OCI-LY1 (cell line): ENCODE measurements around the gene NR4A3.
A peak's percentile ranks its signal among the peaks of the same experiment; 100 is the strongest.

Source experiments
- H2AFZ ChIP-seq: fragments of 200-600 bp; sonication (generic), shearing (Covaris generic); 2 replicates; pipeline ENCODE4 v1.6.0; 2014; ENCODE audit warnings: antibody characterized with exemption, mild to moderate bottlenecking, low read length
- H3F3A ChIP-seq: fragments of 200-600 bp; sonication (generic), shearing (Covaris generic); 2 replicates; pipeline ENCODE4 v1.6.0; 2014; ENCODE audit warnings: mild to moderate bottlenecking, antibody characterized with exemption, low read length, moderate library complexity; ENCODE audit not compliant: insufficient read depth
- H3K27ac ChIP-seq: fragments of 200-600 bp; sonication (generic); 2 replicates; pipeline ENCODE4 v1.5.1; 2014; ENCODE audit warnings: low read length, mixed run types, mild to moderate bottlenecking, low read depth; ENCODE audit not compliant: poor library complexity, severe bottlenecking
- H3K27me3 ChIP-seq: fragments of 200-600 bp; sonication (generic); 2 replicates; pipeline ENCODE4 v1.6.0; 2014; ENCODE audit warnings: antibody characterized with exemption, mild to moderate bottlenecking, low read length, moderate library complexity; ENCODE audit not compliant: insufficient read depth
- H3K36me3 ChIP-seq: fragments of 200-600 bp; sonication (generic); 2 replicates; pipeline ENCODE4 v1.6.1; 2014; ENCODE audit warnings: mild to moderate bottlenecking, antibody characterized with exemption, low read length, moderate library complexity, mixed read lengths; ENCODE audit not compliant: insufficient read depth
- H3K4me1 ChIP-seq: fragments of 200-600 bp; sonication (generic); 2 replicates; pipeline ENCODE4 v1.5.1; 2014; ENCODE audit warnings: mild to moderate bottlenecking, low read length, moderate library complexity; ENCODE audit not compliant: insufficient read depth, severe bottlenecking
- H3K4me2 ChIP-seq: fragments of 200-600 bp; sonication (generic), shearing (Covaris generic); 2 replicates; pipeline ENCODE4 v1.6.1; 2014; ENCODE audit warnings: low read length
- H3K4me3 ChIP-seq: fragments of 200-600 bp; sonication (generic); 2 replicates; pipeline ENCODE4 v1.5.1; 2014; ENCODE audit warnings: low read length, low read depth, mild to moderate bottlenecking, mixed read lengths; ENCODE audit not compliant: poor library complexity, severe bottlenecking
- H3K79me2 ChIP-seq: fragments of 200-600 bp; shearing (Covaris generic); 2 replicates; pipeline ENCODE4 v1.6.1; 2016; ENCODE audit warnings: mixed run types, low read length, mixed read lengths; ENCODE audit not compliant: insufficient read depth
- H3K9ac ChIP-seq: fragments of 200-600 bp; sonication (generic), shearing (Covaris generic); 2 replicates; pipeline ENCODE4 v1.6.1; 2014; ENCODE audit warnings: mild to moderate bottlenecking, low read length, mixed read lengths
- H3K9me2 ChIP-seq: fragments of 200-600 bp; sonication (generic), shearing (Covaris generic); 2 replicates; pipeline ENCODE4 v1.6.1; 2014; ENCODE audit warnings: low read depth, mild to moderate bottlenecking, low read length, mixed read lengths
- H3K9me3 ChIP-seq: fragments of 200-600 bp; shearing (Covaris generic); 2 replicates; pipeline ENCODE4 v1.6.1; 2014; ENCODE audit warnings: low read length, mixed read lengths
- H4K20me1 ChIP-seq: fragments of 200-600 bp; sonication (generic), shearing (Covaris generic); 2 replicates; pipeline ENCODE4 v1.6.0; 2016; ENCODE audit warnings: mild to moderate bottlenecking, low read length; ENCODE audit not compliant: insufficient read depth
- EZH2 ChIP-seq: fragments of 200-600 bp; sonication (generic), shearing (Covaris generic); IDR thresholded peaks from 2 replicates; pipeline ENCODE4 v1.8.0; 2017; ENCODE audit warnings: borderline replicate concordance, mixed run types, mild to moderate bottlenecking, antibody characterized with exemption, low read length, moderate library complexity, mixed read lengths
- TF ChIP-seq, protein P1 (sequence below): fragments of 200-600 bp; sonication (generic), shearing (Covaris generic); IDR thresholded peaks from 2 replicates; pipeline ENCODE4 v1.5.1; 2017; ENCODE audit warnings: mild to moderate bottlenecking, antibody characterized with exemption, low read length, moderate library complexity, mixed read lengths

NR4A3 gene

DNA sequence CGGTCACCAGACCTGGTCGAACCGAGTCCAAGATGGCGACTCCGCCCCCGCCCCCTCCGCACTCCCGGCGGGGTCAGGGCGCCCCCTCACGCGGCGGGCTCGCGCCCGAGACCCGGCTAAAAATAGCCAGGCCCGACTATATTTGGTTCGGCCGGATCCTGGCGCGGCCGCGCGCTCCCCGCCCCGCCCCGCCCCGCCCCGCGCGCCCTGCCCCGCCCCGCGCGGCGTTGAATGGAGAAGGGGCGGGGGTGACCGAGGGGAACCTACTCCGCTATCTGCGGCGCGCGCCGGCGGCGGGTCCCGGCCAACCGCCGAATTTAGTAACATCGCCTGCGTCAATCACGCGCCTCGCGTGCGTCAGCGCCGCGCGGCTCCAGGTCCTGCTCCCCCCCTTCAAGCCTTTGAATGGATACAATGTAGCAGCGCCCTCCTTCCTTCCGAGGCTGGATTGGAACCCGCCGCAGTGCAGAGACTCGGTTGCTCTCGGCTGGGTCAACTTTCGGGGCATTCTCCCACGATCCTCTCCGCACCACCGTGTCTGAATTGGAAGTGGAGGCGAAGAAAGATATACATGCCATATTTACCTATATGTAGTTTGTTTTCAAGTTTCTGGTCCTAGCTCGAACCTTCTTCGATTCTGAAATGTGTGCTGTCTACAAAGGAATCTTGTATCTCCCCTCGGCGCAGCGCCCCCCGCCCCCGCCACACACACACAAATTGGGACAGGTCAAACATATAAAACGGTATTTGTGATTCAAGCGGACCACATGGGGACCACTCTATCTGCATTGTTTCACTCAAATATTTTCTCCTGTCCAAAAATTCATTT is 1.6 kb upstream of the NR4A3 start:
- Histone ChIP-seq H3K27ac (peak overlapping the region; percentile 42), H3K27me3 (no peaks in the 10 kb centered on the region)
- TF ChIP-seq EZH2, result no peak
- TF ChIP-seq, protein P1, sequence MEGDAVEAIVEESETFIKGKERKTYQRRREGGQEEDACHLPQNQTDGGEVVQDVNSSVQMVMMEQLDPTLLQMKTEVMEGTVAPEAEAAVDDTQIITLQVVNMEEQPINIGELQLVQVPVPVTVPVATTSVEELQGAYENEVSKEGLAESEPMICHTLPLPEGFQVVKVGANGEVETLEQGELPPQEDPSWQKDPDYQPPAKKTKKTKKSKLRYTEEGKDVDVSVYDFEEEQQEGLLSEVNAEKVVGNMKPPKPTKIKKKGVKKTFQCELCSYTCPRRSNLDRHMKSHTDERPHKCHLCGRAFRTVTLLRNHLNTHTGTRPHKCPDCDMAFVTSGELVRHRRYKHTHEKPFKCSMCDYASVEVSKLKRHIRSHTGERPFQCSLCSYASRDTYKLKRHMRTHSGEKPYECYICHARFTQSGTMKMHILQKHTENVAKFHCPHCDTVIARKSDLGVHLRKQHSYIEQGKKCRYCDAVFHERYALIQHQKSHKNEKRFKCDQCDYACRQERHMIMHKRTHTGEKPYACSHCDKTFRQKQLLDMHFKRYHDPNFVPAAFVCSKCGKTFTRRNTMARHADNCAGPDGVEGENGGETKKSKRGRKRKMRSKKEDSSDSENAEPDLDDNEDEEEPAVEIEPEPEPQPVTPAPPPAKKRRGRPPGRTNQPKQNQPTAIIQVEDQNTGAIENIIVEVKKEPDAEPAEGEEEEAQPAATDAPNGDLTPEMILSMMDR, result peak; percentile 14; the same call in 1 of the 2 replicates

DNA sequence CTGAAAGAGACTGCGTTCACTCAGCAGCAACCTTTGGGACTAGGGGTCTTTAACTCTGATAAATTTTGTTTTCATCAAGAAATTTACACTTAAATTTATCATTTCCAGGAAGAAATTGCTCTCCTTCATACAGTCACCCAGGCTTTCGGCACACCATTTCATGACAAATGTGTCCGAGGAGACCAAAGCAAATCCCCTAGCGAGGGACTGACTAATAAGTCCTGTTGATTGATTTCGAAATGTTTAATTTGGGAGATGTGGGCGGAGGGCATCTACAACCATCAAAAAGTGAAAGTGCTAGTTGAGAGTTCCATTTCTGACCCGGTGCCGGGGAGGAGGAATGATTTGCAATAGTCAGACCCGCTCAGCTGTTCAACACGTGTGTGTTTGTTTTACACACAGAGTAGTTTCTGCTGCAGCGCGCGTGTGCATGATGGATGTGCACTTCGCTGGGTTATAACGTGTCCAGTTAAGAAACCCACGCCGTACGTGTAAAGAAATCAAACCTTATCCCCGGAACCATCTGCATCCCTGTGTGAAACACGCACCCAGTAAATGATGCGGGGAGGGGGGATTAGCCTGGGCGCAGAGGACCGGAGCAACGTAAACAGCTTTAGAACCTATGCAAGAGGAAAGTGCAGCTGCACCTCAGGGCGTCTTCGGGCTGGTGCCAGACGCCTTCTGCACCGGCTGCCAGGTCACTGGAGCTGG is 845 bp upstream of the NR4A3 start:
- TF ChIP-seq, protein P1, result no peak
- TF ChIP-seq EZH2, result no peak
- Histone ChIP-seq H3K9ac (peak overlapping the region; percentile 65), H2AFZ (peak overlapping the region; percentile 86; the same call in 1 of the 2 replicates), H3K36me3 (no peaks in the 10 kb centered on the region), H3F3A (peaks cover 4% of the 10 kb centered on the region; the same call in 1 of the 2 replicates), H3K9me3 (no peaks in the 10 kb centered on the region), H4K20me1 (no peaks in the 10 kb centered on the region), H3K9me2 (no peaks in the 10 kb centered on the region), H3K27ac (peak overlapping the region; percentile 42), H3K4me2 (peak overlapping the region; percentile 97), H3K79me2 (no peaks in the 10 kb centered on the region), H3K4me1 (peaks cover 51% of the 10 kb centered on the region), H3K4me3 (peak overlapping the region; percentile 76), H3K27me3 (no peaks in the 10 kb centered on the region)

More for the DNA sequence above, 1.6 kb upstream of the NR4A3 start:
- Histone ChIP-seq H3K9me2 (no peaks in the 10 kb centered on the region), H3K79me2 (no peaks in the 10 kb centered on the region), H3K4me2 (peak overlapping the region; percentile 97), H3K4me3 (peak overlapping the region; percentile 76), H3F3A (peaks cover 4% of the 10 kb centered on the region; the same call in 1 of the 2 replicates), H3K9ac (peak overlapping the region; percentile 83), H3K36me3 (no peaks in the 10 kb centered on the region), H4K20me1 (no peaks in the 10 kb centered on the region), H2AFZ (peak overlapping the region; percentile 86; the same call in 1 of the 2 replicates), H3K4me1 (peaks cover 49% of the 10 kb centered on the region), H3K9me3 (no peaks in the 10 kb centered on the region)

DNA sequence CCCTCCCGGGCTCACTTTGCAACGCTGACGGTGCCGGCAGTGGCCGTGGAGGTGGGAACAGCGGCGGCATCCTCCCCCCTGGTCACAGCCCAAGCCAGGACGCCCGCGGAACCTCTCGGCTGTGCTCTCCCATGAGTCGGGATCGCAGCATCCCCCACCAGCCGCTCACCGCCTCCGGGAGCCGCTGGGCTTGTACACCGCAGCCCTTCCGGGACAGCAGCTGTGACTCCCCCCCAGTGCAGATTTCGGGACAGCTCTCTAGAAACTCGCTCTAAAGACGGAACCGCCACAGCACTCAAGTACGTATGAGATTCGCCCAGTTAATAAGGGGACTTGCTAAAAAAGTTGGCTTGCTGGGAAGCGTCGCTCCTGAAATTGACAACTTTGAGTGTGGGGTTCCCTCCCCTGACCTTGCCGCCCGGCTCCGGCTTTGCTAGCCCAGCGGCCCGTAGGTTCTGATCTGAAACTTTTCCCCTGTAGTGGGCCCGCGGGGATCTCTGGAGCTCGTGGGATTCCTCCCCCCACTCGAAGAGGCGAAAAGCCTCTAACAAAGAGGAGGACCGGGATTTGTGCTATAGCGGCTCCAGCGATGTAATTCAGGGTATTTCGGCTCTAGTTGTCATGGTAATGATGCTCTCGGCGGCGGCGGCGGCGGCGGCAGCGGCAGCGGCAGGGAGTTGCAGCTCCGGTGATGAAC is 572 bp downstream of the NR4A3 start:
- Histone ChIP-seq H3K27me3 (no peaks in the 10 kb centered on the region), H3K27ac (no peak overlapping the region), H2AFZ (no peak overlapping the region)

More for the DNA sequence above, 572 bp downstream of the NR4A3 start:
- Histone ChIP-seq H3K9me2 (no peaks in the 10 kb centered on the region), H3K4me3 (peak overlapping the region; percentile 76), H3K4me1 (peaks cover 51% of the 10 kb centered on the region), H3K79me2 (no peaks in the 10 kb centered on the region), H3F3A (peaks cover 4% of the 10 kb centered on the region; the same call in 1 of the 2 replicates), H3K9ac (peak overlapping the region; percentile 65; the same call in 1 of the 2 replicates), H3K9me3 (no peaks in the 10 kb centered on the region), H3K4me2 (peak overlapping the region; percentile 97), H3K36me3 (no peaks in the 10 kb centered on the region), H4K20me1 (no peaks in the 10 kb centered on the region)
- TF ChIP-seq, protein P1, result no peak
- TF ChIP-seq EZH2, result no peak
